DND-41 (cell line): Measurements from ENCODE around the gene G6PC3.

Experiments used
- ATAC-seq: fragments of 200-7000 bp; cut with Tn5 transposase; 3 replicates; pipeline ENCODE4 v1.9.1; 2021; ENCODE audit warnings: low read depth; ENCODE audit not compliant: insufficient read depth
- DNase-seq: peaks from one replicate; pipeline ENCODE4 v3.0.0-alpha.2; 2020
- H2AFZ ChIP-seq: 2 replicates; pipeline ENCODE4 v1.6.0; 2012; ENCODE audit warnings: low read depth, low read length
- H3K27ac ChIP-seq: 2 replicates; pipeline ENCODE4 v1.5.1; 2012; ENCODE audit warnings: low read length, inconsistent platforms
- H3K27me3 ChIP-seq: fragments of 200-600 bp; sonication (generic); 2 replicates; pipeline ENCODE4 v1.6.0; 2012; ENCODE audit warnings: low read length, mild to moderate bottlenecking, inconsistent platforms; ENCODE audit not compliant: insufficient read depth, poor library complexity
- H3K36me3 ChIP-seq: 2 replicates; pipeline ENCODE4 v1.5.1; 2012; ENCODE audit warnings: low read length, inconsistent platforms; ENCODE audit not compliant: insufficient read depth
- H3K4me1 ChIP-seq: 2 replicates; pipeline ENCODE4 v1.5.1; 2012; ENCODE audit warnings: mild to moderate bottlenecking, low read length; ENCODE audit not compliant: insufficient read depth
- H3K4me2 ChIP-seq: 2 replicates; pipeline ENCODE4 v1.6.0; 2012; ENCODE audit warnings: mild to moderate bottlenecking, moderate library complexity, low read length, inconsistent platforms; ENCODE audit not compliant: insufficient read depth
- H3K4me3 ChIP-seq, 2 experiments: fragments of 200-600 bp in 1 of 2; shearing (Covaris generic) in 1 of 2; 2 replicates each; pipeline ENCODE4 v1.5.1; 2012 to 2016; ENCODE audit warnings: inconsistent platforms in 2 of 2, low read length in 2 of 2, mild to moderate bottlenecking in 2 of 2, low read depth in 1 of 2, moderate library complexity in 1 of 2
- H3K79me2 ChIP-seq: 2 replicates; pipeline ENCODE4 v1.6.0; 2012; ENCODE audit warnings: low read length, inconsistent platforms; ENCODE audit not compliant: insufficient read depth
- H3K9ac ChIP-seq: 2 replicates; pipeline ENCODE4 v1.6.0; 2012; ENCODE audit warnings: low read depth, mild to moderate bottlenecking, inconsistent platforms, low read length, moderate library complexity
- H3K9me3 ChIP-seq: 2 replicates; pipeline ENCODE4 v1.5.1; 2012; ENCODE audit warnings: low read length, moderate library complexity, mild to moderate bottlenecking, inconsistent platforms; ENCODE audit not compliant: insufficient read depth, severe bottlenecking
- H4K20me1 ChIP-seq: 2 replicates; pipeline ENCODE4 v1.6.0; 2012; ENCODE audit warnings: low read length; ENCODE audit not compliant: insufficient read depth
- EZH2 ChIP-seq: IDR thresholded peaks from 3 replicates; pipeline ENCODE4 v1.6.1; 2012; ENCODE audit warnings: borderline replicate concordance, low read depth, mild to moderate bottlenecking, moderate library complexity, low read length, inconsistent platforms; ENCODE audit not compliant: severe bottlenecking
- TF ChIP-seq, protein P1 (sequence below): IDR thresholded peaks from 2 replicates; pipeline ENCODE4 v1.5.1; 2012; ENCODE audit warnings: borderline replicate concordance, low read length, moderate library complexity, mild to moderate bottlenecking; ENCODE audit not compliant: poor library complexity, severe bottlenecking; ENCODE audit errors: extremely low read depth

Gene G6PC3

GRCh38 chr17:44091200-44091997 lies 20.9 kb downstream of the G6PC3 start:
- no peaks in the 10 kb centered on the region for H3K9me3 ChIP-seq
- ATAC-seq (no peak), DNase-seq (no peak)
- H3K9ac ChIP-seq: no peak overlapping the region
- H3K4me3 ChIP-seq: no peak overlapping the region
- no peak overlapping the region for H3K27ac ChIP-seq
- no peaks in the 10 kb centered on the region for H3K36me3 ChIP-seq
- TF ChIP-seq EZH2: no peak
- TF ChIP-seq, protein P1, sequence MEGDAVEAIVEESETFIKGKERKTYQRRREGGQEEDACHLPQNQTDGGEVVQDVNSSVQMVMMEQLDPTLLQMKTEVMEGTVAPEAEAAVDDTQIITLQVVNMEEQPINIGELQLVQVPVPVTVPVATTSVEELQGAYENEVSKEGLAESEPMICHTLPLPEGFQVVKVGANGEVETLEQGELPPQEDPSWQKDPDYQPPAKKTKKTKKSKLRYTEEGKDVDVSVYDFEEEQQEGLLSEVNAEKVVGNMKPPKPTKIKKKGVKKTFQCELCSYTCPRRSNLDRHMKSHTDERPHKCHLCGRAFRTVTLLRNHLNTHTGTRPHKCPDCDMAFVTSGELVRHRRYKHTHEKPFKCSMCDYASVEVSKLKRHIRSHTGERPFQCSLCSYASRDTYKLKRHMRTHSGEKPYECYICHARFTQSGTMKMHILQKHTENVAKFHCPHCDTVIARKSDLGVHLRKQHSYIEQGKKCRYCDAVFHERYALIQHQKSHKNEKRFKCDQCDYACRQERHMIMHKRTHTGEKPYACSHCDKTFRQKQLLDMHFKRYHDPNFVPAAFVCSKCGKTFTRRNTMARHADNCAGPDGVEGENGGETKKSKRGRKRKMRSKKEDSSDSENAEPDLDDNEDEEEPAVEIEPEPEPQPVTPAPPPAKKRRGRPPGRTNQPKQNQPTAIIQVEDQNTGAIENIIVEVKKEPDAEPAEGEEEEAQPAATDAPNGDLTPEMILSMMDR: no peak
- no peak overlapping the region for H3K4me2 ChIP-seq
- no peaks in the 10 kb centered on the region for H3K27me3 ChIP-seq
- H3K79me2 ChIP-seq: no peaks in the 10 kb centered on the region
- H4K20me1 ChIP-seq: no peaks in the 10 kb centered on the region
- H2AFZ ChIP-seq: no peak overlapping the region
- H3K4me1 ChIP-seq: peaks cover 14% of the 10 kb centered on the region

- H3K27me3 ChIP-seq: no peaks in the 10 kb centered on the region
- H3K4me2 ChIP-seq: no peak overlapping the region
- no peak overlapping the region for H3K27ac ChIP-seq
- peaks cover 14% of the 10 kb centered on the region for H3K4me1 ChIP-seq
- ATAC-seq (no peak), DNase-seq (no peak)
- H3K79me2 ChIP-seq: no peaks in the 10 kb centered on the region
- H3K36me3 ChIP-seq: no peaks in the 10 kb centered on the region
- TF ChIP-seq, protein P1: no peak
- TF ChIP-seq EZH2: no peak
- no peak overlapping the region for H3K9ac ChIP-seq
- H3K9me3 ChIP-seq: no peaks in the 10 kb centered on the region
- no peak overlapping the region for H2AFZ ChIP-seq
- no peak overlapping the region for H3K4me3 ChIP-seq
- H4K20me1 ChIP-seq: no peaks in the 10 kb centered on the region
Observed at GRCh38 chr17:44092051-44092450, 21.5 kb downstream of the G6PC3 start.

GRCh38 chr17:44093231-44093900 lies 22.8 kb downstream of the G6PC3 start:
- Histone ChIP-seq H3K79me2 (no peaks in the 10 kb centered on the region), H3K27ac (no peak overlapping the region), H3K4me2 (no peak overlapping the region), H2AFZ (no peak overlapping the region), H3K9me3 (no peaks in the 10 kb centered on the region), H3K9ac (no peak overlapping the region), H4K20me1 (no peaks in the 10 kb centered on the region), H3K4me3 (no peak overlapping the region), H3K27me3 (no peaks in the 10 kb centered on the region), H3K36me3 (no peaks in the 10 kb centered on the region), H3K4me1 (peaks cover 14% of the 10 kb centered on the region)
- DNase-seq (no peak), ATAC-seq (no peak)
- TF ChIP-seq EZH2: no peak
- TF ChIP-seq, protein P1: no peak
